ENCODE results near the gene SLC17A9. TPM values are rescaled to one million over a fixed set of nuclear protein-coding genes. Genes with fewer than 3 reads are reported as not detected.

Gene SLC17A9
- total and polyA plus RNA-seq, 10 of the 15 experiments (the other 5 are each of a cell fraction or from before 2014, with no cell fraction given), result 0.72 to 74.1 (median 29.4) TPM

- TF ChIP-seq, protein P1, sequence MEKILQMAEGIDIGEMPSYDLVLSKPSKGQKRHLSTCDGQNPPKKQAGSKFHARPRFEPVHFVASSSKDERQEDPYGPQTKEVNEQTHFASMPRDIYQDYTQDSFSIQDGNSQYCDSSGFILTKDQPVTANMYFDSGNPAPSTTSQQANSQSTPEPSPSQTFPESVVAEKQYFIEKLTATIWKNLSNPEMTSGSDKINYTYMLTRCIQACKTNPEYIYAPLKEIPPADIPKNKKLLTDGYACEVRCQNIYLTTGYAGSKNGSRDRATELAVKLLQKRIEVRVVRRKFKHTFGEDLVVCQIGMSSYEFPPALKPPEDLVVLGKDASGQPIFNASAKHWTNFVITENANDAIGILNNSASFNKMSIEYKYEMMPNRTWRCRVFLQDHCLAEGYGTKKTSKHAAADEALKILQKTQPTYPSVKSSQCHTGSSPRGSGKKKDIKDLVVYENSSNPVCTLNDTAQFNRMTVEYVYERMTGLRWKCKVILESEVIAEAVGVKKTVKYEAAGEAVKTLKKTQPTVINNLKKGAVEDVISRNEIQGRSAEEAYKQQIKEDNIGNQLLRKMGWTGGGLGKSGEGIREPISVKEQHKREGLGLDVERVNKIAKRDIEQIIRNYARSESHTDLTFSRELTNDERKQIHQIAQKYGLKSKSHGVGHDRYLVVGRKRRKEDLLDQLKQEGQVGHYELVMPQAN (conservative IDR thresholded peaks at IDR 0.05), result no peak
- TF ChIP-seq ZZZ3 (IDR thresholded peaks at IDR 0.05; ENCODE audit: control insufficient read depth, insufficient read length, low read depth) (no peak), EED (IDR thresholded peaks at IDR 0.05; ENCODE audit: low read depth) (no peak), YY1 (IDR thresholded peaks at IDR 0.05; ENCODE audit: low read depth, low read length) (no peak), TARDBP (IDR thresholded peaks at IDR 0.05; ENCODE audit: borderline replicate concordance) (no peak), CBFB (IDR thresholded peaks at IDR 0.05; ENCODE audit: low read depth) (no peak), RBBP5 (conservative IDR thresholded peaks at IDR 0.05) (no peak), RAD51 (IDR thresholded peaks at IDR 0.05) (no peak), WRNIP1 (IDR thresholded peaks at IDR 0.05; ENCODE audit: borderline replicate concordance, low read depth, low read length) (no peak), SPI1 (IDR thresholded peaks at IDR 0.05; ENCODE audit: borderline replicate concordance, insufficient read depth, low read depth, low read length) (no peak), NR2C1 (IDR thresholded peaks at IDR 0.05) (no peak), TCF3 (IDR thresholded peaks at IDR 0.05; ENCODE audit: borderline replicate concordance, insufficient read depth, low read depth, low read length) (no peak)
- TF ChIP-seq, protein P2, sequence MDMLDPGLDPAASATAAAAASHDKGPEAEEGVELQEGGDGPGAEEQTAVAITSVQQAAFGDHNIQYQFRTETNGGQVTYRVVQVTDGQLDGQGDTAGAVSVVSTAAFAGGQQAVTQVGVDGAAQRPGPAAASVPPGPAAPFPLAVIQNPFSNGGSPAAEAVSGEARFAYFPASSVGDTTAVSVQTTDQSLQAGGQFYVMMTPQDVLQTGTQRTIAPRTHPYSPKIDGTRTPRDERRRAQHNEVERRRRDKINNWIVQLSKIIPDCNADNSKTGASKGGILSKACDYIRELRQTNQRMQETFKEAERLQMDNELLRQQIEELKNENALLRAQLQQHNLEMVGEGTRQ (IDR thresholded peaks at IDR 0.05; ENCODE audit: borderline replicate concordance, low read depth, low read length), result no peak
- TF ChIP-seq, protein P3, sequence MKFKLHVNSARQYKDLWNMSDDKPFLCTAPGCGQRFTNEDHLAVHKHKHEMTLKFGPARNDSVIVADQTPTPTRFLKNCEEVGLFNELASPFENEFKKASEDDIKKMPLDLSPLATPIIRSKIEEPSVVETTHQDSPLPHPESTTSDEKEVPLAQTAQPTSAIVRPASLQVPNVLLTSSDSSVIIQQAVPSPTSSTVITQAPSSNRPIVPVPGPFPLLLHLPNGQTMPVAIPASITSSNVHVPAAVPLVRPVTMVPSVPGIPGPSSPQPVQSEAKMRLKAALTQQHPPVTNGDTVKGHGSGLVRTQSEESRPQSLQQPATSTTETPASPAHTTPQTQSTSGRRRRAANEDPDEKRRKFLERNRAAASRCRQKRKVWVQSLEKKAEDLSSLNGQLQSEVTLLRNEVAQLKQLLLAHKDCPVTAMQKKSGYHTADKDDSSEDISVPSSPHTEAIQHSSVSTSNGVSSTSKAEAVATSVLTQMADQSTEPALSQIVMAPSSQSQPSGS (IDR thresholded peaks at IDR 0.05; ENCODE audit: low read length), result no peak
- H2AFZ ChIP-seq (ENCODE audit: control insufficient read depth, low read depth, low read length), result no peak overlapping the region
- POLR2A ChIA-PET, result interaction anchor here (0.6 to 1.0 kb wide), 2 partner anchors 34 to 50 kb away, joined by 3 read pairs; no protein-coding TSS in a partner anchor
- in situ Hi-C loops (cut with MboI), result no loop called here
- H3K36me3 ChIP-seq (ENCODE audit: control insufficient read depth in 2 of 2, insufficient read depth in 2 of 2, low read length in 1 of 2), result peaks cover 13 to 19% of the 10 kb centered on the region in 2 experiments; a peak in 3 of 4 replicates
- no peaks in the 10 kb centered on the region for H4K20me1 ChIP-seq (ENCODE audit: control insufficient read depth, insufficient read depth)
- intact Hi-C loops (cut with micrococcal nuclease; ENCODE audit: unreplicated experiment), result loop anchor here (5.0 kb wide), 1 partner anchor 48 kb away; no protein-coding TSS in a partner anchor
- no peak overlapping the region for H3K4me3 ChIP-seq
- peaks cover 12% of the 10 kb centered on the region for H3K4me1 ChIP-seq (ENCODE audit: control insufficient read depth, insufficient read depth, low read length)
- whole genome bisulfite sequencing (ENCODE audit: insufficient coverage, insufficient replicate concordance, low lambda C conversion rate, missing lambda C conversion rate), result 92% methylated on average over 8 of the region's 8 CpGs
- FAIRE-seq (no peak), ATAC-seq (no peak), DNase-seq (ENCODE audit: low read depth, low spot score) (no peak)
- H3K27me3 ChIP-seq (replicated peaks in 1 of 2; ENCODE audit: control insufficient read depth in 2 of 2, insufficient read depth in 2 of 2, low read length in 1 of 2), result no peaks in the 10 kb centered on the region
- H3K27ac ChIP-seq (ENCODE audit: control insufficient read depth, insufficient read depth), result no peak overlapping the region
- no peak overlapping the region for H3K9ac ChIP-seq (ENCODE audit: control insufficient read depth, insufficient read depth, low read length)
- SMC1A ChIA-PET (ENCODE audit: uncharacterized antibody, unreplicated experiment), result interaction anchor here (1.3 kb wide), 1 partner anchor 16 kb away, joined by 3 read pairs; no protein-coding TSS in a partner anchor
- H3K79me2 ChIP-seq (ENCODE audit: control insufficient read depth, insufficient read depth, low read length), result peaks cover 34% of the 10 kb centered on the region
- CTCF ChIA-PET, result interaction anchor here (1.4 kb wide), 1 partner anchor 32 kb away, joined by 4 read pairs; no protein-coding TSS in a partner anchor
- peaks cover 3% of the 10 kb centered on the region; the same call in 2 of the 3 replicates for H3K9me3 ChIP-seq (replicated peaks; ENCODE audit: control insufficient read depth, insufficient read depth, low read length)
- RAD21 ChIA-PET (ENCODE audit: unreplicated experiment), result no interaction called here
- no peak overlapping the region for H3K4me2 ChIP-seq (ENCODE audit: control insufficient read depth, insufficient read depth)
- no TSS peak for BruUV-seq (replicated peaks)
Measured at GRCh38 chr20:62950741-62951140, 1.8 kb upstream of the SLC17A9 start.
